IMR-90 (cell line): ENCODE data around the gene TMEM129.

ENCODE experiments used
- CEBPB ChIP-seq: IDR thresholded peaks from 2 replicates; pipeline ENCODE4 v1.6.1; 2012; ENCODE audit warnings: low read depth, low read length, improper control_type of control experiment
- CHD1 ChIP-seq: IDR thresholded peaks from 2 replicates; pipeline ENCODE4 v1.6.1; 2012; ENCODE audit warnings: low read depth, low read length, improper control_type of control experiment
- MAZ ChIP-seq: IDR thresholded peaks from 2 replicates; pipeline ENCODE4 v1.6.1; 2012; ENCODE audit warnings: low read depth, mild to moderate bottlenecking, low read length, improper control_type of control experiment, moderate library complexity, borderline replicate concordance
- MXI1 ChIP-seq: IDR thresholded peaks from 2 replicates; pipeline ENCODE4 v1.6.1; 2012; ENCODE audit warnings: low read depth, mild to moderate bottlenecking, low read length, moderate library complexity, borderline replicate concordance
- POLR2A ChIP-seq: IDR thresholded peaks from 2 replicates; pipeline ENCODE4 v1.6.1; 2012; ENCODE audit warnings: mild to moderate bottlenecking, low read depth, low read length
- RAD21 ChIP-seq: IDR thresholded peaks from 2 replicates; pipeline ENCODE4 v1.6.1; 2012; ENCODE audit warnings: low read length, improper control_type of control experiment
- RFX5 ChIP-seq: IDR thresholded peaks from 2 replicates; pipeline ENCODE4 v1.8.0; 2012; ENCODE audit warnings: low read depth, mild to moderate bottlenecking, low read length, moderate library complexity
- SMC3 ChIP-seq: fragments of 150-350 bp; IDR thresholded peaks from 2 replicates; pipeline ENCODE4 v1.6.1; 2016; ENCODE audit warnings: low read depth, mild to moderate bottlenecking, antibody characterized with exemption, low read length, moderate library complexity
- TF ChIP-seq, protein P1 (sequence below): conservative IDR thresholded peaks from 2 replicates; pipeline ENCODE4 v1.5.1; 2012; ENCODE audit warnings: mild to moderate bottlenecking, low read depth, low read length, improper control_type of control experiment
- TF ChIP-seq, protein P2 (sequence below): fragments of 150-350 bp; IDR thresholded peaks from 2 replicates; pipeline ENCODE4 v1.6.1; 2017; ENCODE audit warnings: mild to moderate bottlenecking, antibody characterized with exemption, low read length, low read depth
- TF ChIP-seq, protein P3 (sequence below): fragments of 150-350 bp; IDR thresholded peaks from 2 replicates; pipeline ENCODE4 v1.6.1; 2016; ENCODE audit warnings: low read depth, mild to moderate bottlenecking, low read length, moderate library complexity, borderline replicate concordance

DNA sequence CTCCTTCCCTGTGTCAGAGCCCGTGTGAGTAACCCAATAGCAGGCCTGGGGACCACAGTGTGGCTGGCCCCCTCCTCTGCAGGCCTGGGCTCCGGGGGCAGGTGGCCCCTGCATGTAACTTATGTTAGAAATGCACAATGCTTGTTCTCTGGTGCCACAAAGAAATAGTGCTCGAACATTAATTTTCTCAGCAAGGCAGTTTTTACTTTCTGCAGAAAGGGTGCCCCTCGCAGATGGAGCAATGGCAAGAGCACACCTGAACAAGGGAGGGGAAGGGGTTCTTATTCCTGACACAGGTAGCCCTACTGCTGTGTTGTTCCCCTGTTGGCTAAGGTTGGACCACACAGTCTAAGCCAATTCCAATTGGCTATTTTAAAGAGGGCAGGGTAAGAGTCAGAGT, 17.3 kb upstream of the TMEM129 start:
- TF ChIP-seq, protein P1, sequence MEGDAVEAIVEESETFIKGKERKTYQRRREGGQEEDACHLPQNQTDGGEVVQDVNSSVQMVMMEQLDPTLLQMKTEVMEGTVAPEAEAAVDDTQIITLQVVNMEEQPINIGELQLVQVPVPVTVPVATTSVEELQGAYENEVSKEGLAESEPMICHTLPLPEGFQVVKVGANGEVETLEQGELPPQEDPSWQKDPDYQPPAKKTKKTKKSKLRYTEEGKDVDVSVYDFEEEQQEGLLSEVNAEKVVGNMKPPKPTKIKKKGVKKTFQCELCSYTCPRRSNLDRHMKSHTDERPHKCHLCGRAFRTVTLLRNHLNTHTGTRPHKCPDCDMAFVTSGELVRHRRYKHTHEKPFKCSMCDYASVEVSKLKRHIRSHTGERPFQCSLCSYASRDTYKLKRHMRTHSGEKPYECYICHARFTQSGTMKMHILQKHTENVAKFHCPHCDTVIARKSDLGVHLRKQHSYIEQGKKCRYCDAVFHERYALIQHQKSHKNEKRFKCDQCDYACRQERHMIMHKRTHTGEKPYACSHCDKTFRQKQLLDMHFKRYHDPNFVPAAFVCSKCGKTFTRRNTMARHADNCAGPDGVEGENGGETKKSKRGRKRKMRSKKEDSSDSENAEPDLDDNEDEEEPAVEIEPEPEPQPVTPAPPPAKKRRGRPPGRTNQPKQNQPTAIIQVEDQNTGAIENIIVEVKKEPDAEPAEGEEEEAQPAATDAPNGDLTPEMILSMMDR = no peak
- TF ChIP-seq MXI1 (no peak), RAD21 (no peak), SMC3 (no peak), RFX5 (no peak), CEBPB (no peak), MAZ (no peak), POLR2A (no peak), CHD1 (no peak)
- TF ChIP-seq, protein P2, sequence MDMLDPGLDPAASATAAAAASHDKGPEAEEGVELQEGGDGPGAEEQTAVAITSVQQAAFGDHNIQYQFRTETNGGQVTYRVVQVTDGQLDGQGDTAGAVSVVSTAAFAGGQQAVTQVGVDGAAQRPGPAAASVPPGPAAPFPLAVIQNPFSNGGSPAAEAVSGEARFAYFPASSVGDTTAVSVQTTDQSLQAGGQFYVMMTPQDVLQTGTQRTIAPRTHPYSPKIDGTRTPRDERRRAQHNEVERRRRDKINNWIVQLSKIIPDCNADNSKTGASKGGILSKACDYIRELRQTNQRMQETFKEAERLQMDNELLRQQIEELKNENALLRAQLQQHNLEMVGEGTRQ = no peak
- TF ChIP-seq, protein P3, sequence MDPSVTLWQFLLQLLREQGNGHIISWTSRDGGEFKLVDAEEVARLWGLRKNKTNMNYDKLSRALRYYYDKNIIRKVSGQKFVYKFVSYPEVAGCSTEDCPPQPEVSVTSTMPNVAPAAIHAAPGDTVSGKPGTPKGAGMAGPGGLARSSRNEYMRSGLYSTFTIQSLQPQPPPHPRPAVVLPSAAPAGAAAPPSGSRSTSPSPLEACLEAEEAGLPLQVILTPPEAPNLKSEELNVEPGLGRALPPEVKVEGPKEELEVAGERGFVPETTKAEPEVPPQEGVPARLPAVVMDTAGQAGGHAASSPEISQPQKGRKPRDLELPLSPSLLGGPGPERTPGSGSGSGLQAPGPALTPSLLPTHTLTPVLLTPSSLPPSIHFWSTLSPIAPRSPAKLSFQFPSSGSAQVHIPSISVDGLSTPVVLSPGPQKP = no peak
